SJCRH30 (cell line): ENCODE measurements around the gene PXMP4. TPM values are rescaled to one million over a fixed set of nuclear protein-coding genes. Genes with fewer than 3 reads are reported as not detected.
A peak's percentile ranks its signal among the peaks of the same experiment; 100 is the strongest.

Experiments
- DNase-seq, 2 experiments: peaks; one replicate each; pipeline ENCODE4 v3.0.0-alpha.2; 2015 to 2020
- H3K27ac ChIP-seq: fragments of 250-450 bp; sonication (Bioruptor Pico); 2 replicates; pipeline ENCODE4 v1.5.1; 2020; ENCODE audit warnings: mild to moderate bottlenecking, moderate library complexity
- H3K27me3 ChIP-seq: fragments of 250-450 bp; sonication (Bioruptor Pico); 2 replicates; pipeline ENCODE4 v1.5.1; 2020; ENCODE audit warnings: mild to moderate bottlenecking, moderate library complexity
- H3K36me3 ChIP-seq: fragments of 250-450 bp; sonication (Bioruptor Pico); 2 replicates; pipeline ENCODE4 v1.5.1; 2020; ENCODE audit warnings: mild to moderate bottlenecking, moderate library complexity
- H3K4me1 ChIP-seq: fragments of 250-450 bp; sonication (Bioruptor Pico); 2 replicates; pipeline ENCODE4 v1.5.1; 2020; ENCODE audit warnings: mild to moderate bottlenecking, moderate library complexity
- H3K4me3 ChIP-seq: fragments of 250-450 bp; sonication (Bioruptor Pico); 2 replicates; pipeline ENCODE4 v1.5.1; 2020; ENCODE audit warnings: mild to moderate bottlenecking, moderate library complexity
- H3K9me3 ChIP-seq: fragments of 250-450 bp; sonication (Bioruptor Pico); replicated peaks from 2 replicates; pipeline ENCODE4 v1.5.1; 2020; ENCODE audit warnings: mild to moderate bottlenecking, moderate library complexity
- total RNA-seq: library from RNA; depleted of rRNA; stranded (reverse); fragments of >200 nt; shearing (Covaris generic); gene quantifications from 2 replicates; pipeline ENCODE4 v1.2.3, GENCODE V29; 2014; rRNA removed

The PXMP4 gene
- total RNA-seq, 1 experiment from 2014 or later: 8.2 TPM

GRCh38 chr20:33658510-33658909 lies 61.6 kb downstream of the PXMP4 start:
- no peak for DNase-seq
- Histone ChIP-seq H3K4me3 (no peak overlapping the region), H3K27me3 (no peaks in the 10 kb centered on the region), H3K9me3 (no peaks in the 10 kb centered on the region), H3K4me1 (no peaks in the 10 kb centered on the region), H3K36me3 (peaks cover 5% of the 10 kb centered on the region; the same call in 1 of the 2 replicates), H3K27ac (no peak overlapping the region)

- peaks cover 5% of the 10 kb centered on the region; the same call in 1 of the 2 replicates for H3K36me3 ChIP-seq
- H3K27ac ChIP-seq: no peak overlapping the region
- no peaks in the 10 kb centered on the region for H3K4me1 ChIP-seq
- H3K4me3 ChIP-seq: no peak overlapping the region
- no peaks in the 10 kb centered on the region for H3K27me3 ChIP-seq
- no peaks in the 10 kb centered on the region for H3K9me3 ChIP-seq
- DNase-seq: no peak
Observed at GRCh38 chr20:33657704-33658095, 62.4 kb downstream of the PXMP4 start.

GRCh38 chr20:33656783-33657703 lies 63.1 kb downstream of the PXMP4 start:
- Histone ChIP-seq H3K9me3 (no peaks in the 10 kb centered on the region), H3K4me3 (no peak overlapping the region), H3K36me3 (peaks cover 5% of the 10 kb centered on the region; the same call in 1 of the 2 replicates), H3K27me3 (no peaks in the 10 kb centered on the region), H3K27ac (no peak overlapping the region), H3K4me1 (no peaks in the 10 kb centered on the region)
- DNase-seq: no peak

DNA sequence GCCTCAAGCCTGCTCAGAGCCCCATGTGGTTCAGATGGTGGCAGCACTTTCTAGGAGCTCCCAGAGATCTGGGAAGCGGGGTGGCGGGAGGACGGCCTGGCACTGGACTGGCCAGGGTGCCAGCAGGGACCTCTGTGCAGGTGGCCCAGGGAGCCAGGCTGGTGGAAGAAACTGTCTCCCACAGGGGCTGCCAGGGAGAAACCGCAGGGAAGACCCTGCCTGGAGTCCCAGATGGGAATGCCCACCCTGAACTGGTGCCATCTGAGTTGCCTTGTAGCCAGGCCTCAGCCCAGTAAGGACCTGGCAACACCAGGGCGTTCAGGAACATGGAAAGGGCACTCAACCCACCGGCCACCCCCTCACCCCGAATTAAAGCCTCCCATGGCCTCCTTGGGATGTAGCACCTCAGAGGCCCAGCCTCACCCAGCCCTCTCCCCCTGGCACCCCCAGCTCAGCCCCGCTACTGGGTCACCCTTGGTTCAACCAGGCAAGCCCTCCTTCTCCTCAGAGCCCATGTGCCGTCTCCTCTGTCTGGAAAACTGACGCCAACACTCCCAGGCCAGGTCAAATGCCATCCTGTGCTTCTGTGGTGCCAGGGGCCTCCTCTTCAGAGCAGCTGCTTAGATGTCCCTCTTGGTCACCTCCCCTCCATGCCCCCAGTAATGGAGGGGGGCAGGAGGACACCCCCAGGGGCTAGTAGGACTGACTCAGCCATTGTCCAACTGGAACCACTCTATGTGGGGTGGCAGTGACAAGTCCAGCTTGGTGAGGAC lies 63.9 kb downstream of the PXMP4 start:
- peak in 1 of 2 experiments; percentile 8 for DNase-seq
- Histone ChIP-seq H3K4me1 (no peaks in the 10 kb centered on the region), H3K9me3 (no peaks in the 10 kb centered on the region), H3K27me3 (no peaks in the 10 kb centered on the region), H3K4me3 (no peak overlapping the region), H3K27ac (no peak overlapping the region), H3K36me3 (peaks cover 5% of the 10 kb centered on the region; the same call in 1 of the 2 replicates)

- Histone ChIP-seq H3K4me1 (no peaks in the 10 kb centered on the region), H3K27ac (no peak overlapping the region), H3K36me3 (peaks cover 5% of the 10 kb centered on the region; the same call in 1 of the 2 replicates)
Observed at GRCh38 chr20:33655164-33655563, 64.9 kb downstream of the PXMP4 start.

DNA sequence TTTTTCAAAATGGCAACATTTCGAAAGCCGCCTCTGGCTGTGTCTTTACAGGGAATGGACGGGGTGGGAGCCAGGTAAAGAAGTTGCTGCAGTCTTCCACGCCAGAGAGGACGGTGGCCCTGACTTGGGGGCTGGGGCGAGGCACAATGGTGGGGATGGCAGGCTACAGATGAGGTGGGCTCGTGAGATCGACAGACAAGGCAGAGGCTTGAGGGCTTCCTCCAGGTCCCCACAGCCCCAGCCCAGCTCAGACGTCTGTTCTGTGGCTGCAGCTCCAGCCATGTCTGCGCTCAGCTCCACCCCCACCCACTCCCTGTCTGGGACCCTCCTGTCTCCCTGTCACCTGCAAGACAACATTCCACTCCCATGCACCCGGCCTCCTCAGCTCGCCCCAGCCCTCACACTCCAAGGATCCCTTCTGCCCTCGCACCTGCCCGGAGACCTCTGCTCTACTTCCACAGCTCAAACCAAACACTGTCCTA lies 65.4 kb downstream of the PXMP4 start:
- Histone ChIP-seq H3K4me1 (no peaks in the 10 kb centered on the region), H3K36me3 (peaks cover 5% of the 10 kb centered on the region; the same call in 1 of the 2 replicates), H3K9me3 (no peaks in the 10 kb centered on the region), H3K27ac (no peak overlapping the region), H3K27me3 (no peaks in the 10 kb centered on the region), H3K4me3 (no peak overlapping the region)
- peak; percentile 10 to 11 for DNase-seq

More at GRCh38 chr20:33655164-33655563, 64.9 kb downstream of the PXMP4 start:
- DNase-seq: no peak
- no peaks in the 10 kb centered on the region for H3K27me3 ChIP-seq
- no peak overlapping the region for H3K4me3 ChIP-seq
- no peaks in the 10 kb centered on the region for H3K9me3 ChIP-seq

DNA sequence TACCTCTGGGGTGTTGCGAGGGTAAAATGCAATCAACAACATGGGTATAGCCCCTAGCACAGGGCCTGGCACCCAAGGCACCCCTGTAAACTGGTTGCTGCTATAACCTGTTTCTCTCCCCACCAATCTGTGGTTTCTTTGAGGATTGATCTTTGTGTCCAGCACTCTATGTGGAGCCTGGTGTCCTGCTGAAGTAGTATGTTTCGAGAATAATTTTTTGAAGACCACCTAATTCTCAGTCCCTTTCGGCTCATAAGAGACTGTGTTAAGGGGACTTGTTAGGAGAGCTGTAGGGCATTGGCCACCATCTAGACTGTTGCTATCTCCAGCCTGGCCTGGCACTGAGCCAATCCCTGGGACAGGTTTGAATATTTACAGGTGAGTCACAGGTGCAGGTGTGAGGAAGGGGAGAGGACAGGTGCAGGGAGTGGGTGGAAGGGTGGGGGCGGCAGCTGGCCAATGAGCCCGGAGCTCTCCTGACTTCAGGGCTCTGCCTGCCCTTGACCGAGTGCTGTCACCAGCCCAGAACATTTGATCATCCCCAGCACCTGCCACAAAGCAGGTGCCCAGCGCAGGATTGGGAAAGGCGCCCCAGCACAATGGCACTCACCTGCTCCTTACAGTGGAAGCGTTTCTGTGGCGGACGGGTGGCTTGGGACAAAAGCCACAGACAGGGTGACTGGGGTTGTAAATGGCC lies 66.1 kb downstream of the PXMP4 start:
- peaks cover 4% of the 10 kb centered on the region; the same call in 1 of the 2 replicates for H3K36me3 ChIP-seq
- H3K27me3 ChIP-seq: no peaks in the 10 kb centered on the region
- peak; percentile 21 to 24 for DNase-seq
- H3K27ac ChIP-seq: no peak overlapping the region
- H3K4me3 ChIP-seq: no peak overlapping the region
- H3K9me3 ChIP-seq: no peaks in the 10 kb centered on the region
- no peaks in the 10 kb centered on the region for H3K4me1 ChIP-seq

DNA sequence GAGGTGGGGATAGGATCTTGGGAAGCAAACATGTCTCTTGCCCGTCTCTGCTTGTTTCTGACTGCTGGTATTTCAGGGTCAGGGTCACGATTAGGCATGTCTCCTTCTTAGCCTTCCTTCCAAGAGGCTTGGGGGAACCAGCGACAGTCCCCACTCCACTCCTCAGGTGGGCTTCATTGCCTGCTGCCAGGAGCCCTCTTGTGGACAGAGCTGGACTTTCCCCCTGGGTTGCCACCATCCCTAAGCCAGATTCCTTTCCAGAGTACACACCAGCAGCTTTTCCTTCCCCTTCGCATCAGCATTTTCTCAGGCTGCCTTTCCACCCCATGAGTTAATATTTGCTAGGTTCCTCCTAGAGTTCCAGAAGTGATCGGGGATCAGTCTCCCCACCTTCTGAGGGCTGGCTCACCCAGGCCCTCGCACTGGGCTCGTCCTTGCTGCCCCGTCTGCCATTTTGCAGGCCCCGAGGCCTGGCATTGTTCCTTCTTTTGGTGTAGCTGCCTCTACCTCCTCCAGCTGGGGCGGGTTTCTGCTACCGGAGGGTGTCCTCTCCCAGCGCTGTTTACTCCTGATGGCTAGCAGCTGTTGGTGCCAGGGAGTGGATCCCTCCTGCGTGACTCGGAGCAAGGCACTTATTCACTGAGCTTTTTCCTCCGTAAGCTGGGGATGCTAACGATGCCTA lies 66.8 kb downstream of the PXMP4 start:
- peak; percentile 81 to 91 for DNase-seq
- Histone ChIP-seq H3K27me3 (no peaks in the 10 kb centered on the region), H3K4me3 (no peak overlapping the region), H3K27ac (no peak overlapping the region), H3K36me3 (peaks cover 3% of the 10 kb centered on the region; the same call in 1 of the 2 replicates), H3K9me3 (no peaks in the 10 kb centered on the region), H3K4me1 (no peaks in the 10 kb centered on the region)

Other genes starting within 250 kb of the PXMP4 start
- 14.2 and 14.9 TPM in 2 replicates for gene CBFA2T2, start 230.2 kb downstream of the PXMP4 start, total RNA-seq
- gene C20orf144, start 58.0 kb downstream of the PXMP4 start, total RNA-seq: 0.38 and 0.42 TPM in 2 replicates
- 0.10 TPM in 1 of 2 replicates, not detected in the other for gene ACTL10, start 53.4 kb downstream of the PXMP4 start, total RNA-seq
- gene NECAB3, start 45.9 kb downstream of the PXMP4 start, total RNA-seq: 28.2 and 30.8 TPM in 2 replicates
- 103 and 112 TPM in 2 replicates for gene E2F1, start 33.9 kb downstream of the PXMP4 start, total RNA-seq
- 1.3 and 1.8 TPM in 2 replicates for gene ZNF341, start 11.7 kb upstream of the PXMP4 start, total RNA-seq
- gene CHMP4B, start 91.0 kb upstream of the PXMP4 start, total RNA-seq: 45.0 and 51.9 TPM in 2 replicates